GM18507 (cell line): ENCODE measurements around the gene CCT3.
"Not testable (repeated sequence)": the region's sequence is repeated elsewhere in the genome, so short reads cannot be mapped to it uniquely, and the experiment has no call there.

ENCODE experiments used
- DNase-seq: peaks from one replicate; pipeline ENCODE4 v3.0.0; 2011; ENCODE audit warnings: low read depth; ENCODE audit not compliant: insufficient read length; ENCODE audit errors: extremely low spot score
- FAIRE-seq: peaks from 2 replicates; lab custom pipeline; 2011; peaks lifted over from hg19 to GRCh38; lab: Jason Lieb, UNC

CCT3 gene

GRCh38 chr1:156369685-156370286 lies 31.7 kb upstream of the CCT3 start:
- not testable (repeated sequence) for FAIRE-seq, DNase-seq

GRCh38 chr1:156368889-156369684 lies 31.0 kb upstream of the CCT3 start, which contains the start of gene RHBG:
RHBG (plus strand) TSS chr1:156369211; CDS start chr1:156369250, 39 bp downstream.
- DNase-seq = no peak

GRCh38 chr1:156368157-156368658 lies 30.1 kb upstream of the CCT3 start:
- DNase-seq (no peak), FAIRE-seq (no peak)

More at GRCh38 chr1:156368889-156369684, 31.0 kb upstream of the CCT3 start, which contains the start of gene RHBG:
- FAIRE-seq = no peak

- no peak for FAIRE-seq
Observed at GRCh38 chr1:156367383-156368156, 29.5 kb upstream of the CCT3 start.

DNA sequence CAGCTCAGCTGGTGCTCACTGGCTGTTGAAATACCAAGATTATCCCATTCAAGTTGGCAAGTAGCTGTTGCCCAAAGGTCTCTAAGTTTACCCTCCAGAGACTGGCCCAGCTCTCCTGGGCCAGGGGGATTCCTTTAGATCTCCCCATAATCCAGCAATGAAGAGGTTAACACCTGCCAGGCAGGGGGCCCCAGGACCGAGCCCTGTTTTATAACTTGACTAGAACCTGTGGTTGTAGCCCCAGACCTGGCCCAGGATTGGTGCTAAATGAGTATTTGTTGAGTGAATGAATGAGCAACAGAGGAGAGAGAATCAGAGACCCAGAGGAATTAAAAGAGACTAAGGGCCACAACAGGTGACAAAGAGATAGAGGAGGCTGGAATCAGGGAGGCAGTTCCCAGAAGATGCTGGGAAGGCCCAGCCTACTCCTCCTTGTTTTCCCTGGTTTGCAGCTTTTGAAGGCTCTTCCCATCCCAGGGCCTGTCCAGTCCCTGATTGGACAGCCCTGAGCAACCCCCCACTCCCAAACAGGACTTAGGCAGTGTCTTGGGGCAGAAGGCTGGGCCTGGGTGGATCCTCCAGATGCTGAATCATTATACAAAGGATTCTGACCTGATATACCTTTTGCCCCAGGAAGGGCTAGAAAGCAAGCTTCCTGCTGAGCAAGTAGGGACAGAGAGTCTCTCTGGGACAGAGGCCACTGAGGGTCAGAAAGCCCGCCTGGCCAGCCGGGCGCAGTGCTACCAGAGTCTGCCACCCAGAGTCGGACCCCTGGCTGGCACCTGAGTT lies 28.5 kb upstream of the CCT3 start:
- FAIRE-seq = no peak
- DNase-seq = no peak

More at GRCh38 chr1:156367383-156368156, 29.5 kb upstream of the CCT3 start:
- DNase-seq = no peak

GRCh38 chr1:156365754-156366153 lies 27.7 kb upstream of the CCT3 start:
- peak; percentile 46 for FAIRE-seq
- DNase-seq = no peak

- FAIRE-seq (no peak), DNase-seq (no peak)
Observed at GRCh38 chr1:156360534-156360933, 22.4 kb upstream of the CCT3 start.

DNA sequence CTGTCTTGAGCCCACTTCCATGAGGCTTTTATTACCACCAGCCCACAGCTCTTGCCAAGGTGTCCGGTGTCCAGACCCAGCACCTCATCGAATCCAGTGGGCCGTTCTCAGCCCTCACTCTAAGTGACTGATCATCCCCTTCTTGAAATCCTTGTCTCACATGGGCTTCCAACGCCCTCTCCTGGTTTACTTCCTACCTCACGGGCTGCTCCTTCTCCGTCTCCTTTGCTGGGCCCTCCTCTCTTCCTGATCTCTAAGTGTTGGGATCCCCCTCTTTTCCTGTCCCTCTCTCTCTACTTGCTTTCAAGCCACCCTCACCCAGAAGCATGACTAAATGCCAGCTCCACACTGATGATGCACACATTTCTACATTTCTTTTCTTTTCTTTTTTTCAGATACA lies 21.9 kb upstream of the CCT3 start:
- FAIRE-seq = no peak
- DNase-seq = no peak

DNA sequence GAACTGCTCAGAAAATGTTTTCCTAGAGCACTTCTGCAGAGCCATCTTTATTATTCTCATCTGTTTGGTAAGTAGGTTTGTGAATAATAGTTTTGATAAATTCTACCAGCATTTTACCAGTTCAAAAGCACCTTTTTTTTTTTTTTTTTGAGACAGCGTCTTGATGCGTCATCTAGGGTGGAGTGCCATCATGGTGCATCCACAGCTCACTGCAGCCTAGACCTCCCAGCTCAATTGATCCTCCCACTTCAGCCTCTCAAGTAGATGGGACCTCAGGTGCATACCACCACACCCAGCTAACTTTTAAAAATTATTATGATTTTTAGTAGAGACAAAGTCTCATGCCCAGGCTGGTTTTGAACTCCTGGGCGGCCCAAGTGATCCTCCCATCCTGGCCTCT lies 21.2 kb upstream of the CCT3 start:
- FAIRE-seq (no peak), DNase-seq (no peak)

GRCh38 chr1:156358641-156359040 lies 20.5 kb upstream of the CCT3 start:
- FAIRE-seq (no peak), DNase-seq (no peak)

- FAIRE-seq (no peak), DNase-seq (no peak)
Observed at GRCh38 chr1:156357977-156358376, 19.9 kb upstream of the CCT3 start.

GRCh38 chr1:156356875-156357534 lies 18.9 kb upstream of the CCT3 start:
- DNase-seq = peak; percentile 76
- FAIRE-seq = peak; percentile 75

DNA sequence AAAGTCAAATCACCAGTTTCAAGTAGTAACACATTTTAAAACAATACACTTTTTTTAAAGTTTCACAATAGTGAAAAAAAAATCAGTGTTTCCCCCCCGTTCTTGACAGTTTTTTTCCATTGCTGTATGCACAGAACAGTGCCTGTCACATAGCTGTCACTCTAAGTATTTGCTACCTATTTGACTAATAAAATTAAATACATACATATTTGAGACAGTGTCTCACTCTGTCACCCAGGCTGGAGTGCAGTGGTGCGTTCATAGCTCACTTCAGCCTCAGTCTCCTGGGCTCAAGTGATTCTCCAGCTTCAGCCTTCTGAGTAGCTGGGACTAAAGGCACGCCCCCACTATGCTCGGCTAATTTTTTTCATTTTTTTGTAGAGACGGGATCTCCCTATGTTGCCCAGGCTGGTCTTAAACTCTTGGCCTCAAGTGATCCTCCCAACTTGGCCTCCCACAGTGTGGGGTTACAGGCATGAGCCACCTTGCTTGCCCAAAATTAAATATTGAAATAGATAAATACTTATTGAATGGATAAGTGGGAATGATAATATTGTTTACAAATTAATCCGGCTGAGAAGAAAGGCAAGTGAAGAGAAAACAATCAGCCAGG lies 18.3 kb upstream of the CCT3 start:
- FAIRE-seq = no peak
- DNase-seq = no peak

DNA sequence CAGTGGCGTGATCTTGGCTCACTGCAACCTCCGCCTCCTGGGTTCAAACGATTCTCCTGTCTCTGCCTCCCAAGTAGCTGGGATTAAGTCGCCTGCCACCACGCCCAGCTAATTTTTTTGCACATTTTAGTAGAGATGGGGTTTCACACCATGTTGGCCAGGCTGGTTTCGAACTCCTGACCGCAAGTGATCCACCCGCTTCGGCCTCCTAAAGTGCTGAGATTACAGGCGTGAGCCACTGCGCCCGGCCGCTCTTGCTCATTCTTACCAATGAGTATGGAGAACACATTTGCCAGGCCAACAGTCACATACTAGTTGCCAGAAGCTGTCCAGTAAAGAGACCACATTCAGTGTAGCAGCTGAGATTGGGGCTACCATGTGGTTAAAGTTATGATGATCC lies 14.4 kb upstream of the CCT3 start:
- not testable (repeated sequence) for FAIRE-seq, DNase-seq

- DNase-seq = no peak
- FAIRE-seq = no peak
Observed at GRCh38 chr1:156347331-156347730, 9.2 kb upstream of the CCT3 start.

- no peak for FAIRE-seq
- DNase-seq = no peak
Observed at GRCh38 chr1:156346636-156347035, 8.5 kb upstream of the CCT3 start.

- DNase-seq, FAIRE-seq: not testable (repeated sequence)
Observed at GRCh38 chr1:156346035-156346434, 7.9 kb upstream of the CCT3 start.

DNA sequence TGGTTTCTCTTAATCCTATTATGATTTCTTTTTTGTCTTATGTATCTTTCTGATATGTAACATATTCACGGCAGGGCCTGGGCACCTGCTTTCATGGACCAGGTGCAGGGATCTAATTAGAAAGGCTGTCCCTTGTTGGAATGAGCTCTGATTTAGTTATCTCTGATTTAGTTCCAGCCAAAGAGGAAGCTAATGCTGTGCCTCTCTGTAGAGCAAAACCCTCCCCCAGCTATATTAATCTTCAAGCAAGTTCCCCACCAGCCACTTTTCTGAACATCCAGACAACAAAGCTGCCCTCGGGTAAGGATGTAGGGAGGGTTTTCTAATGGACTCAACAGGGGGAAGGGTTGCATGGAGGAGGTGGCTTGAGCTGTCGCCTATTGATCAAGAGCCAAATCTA lies 6.3 kb upstream of the CCT3 start:
- no peak for DNase-seq
- FAIRE-seq = no peak
